ENCODE results near the gene ENKUR.

DNA sequence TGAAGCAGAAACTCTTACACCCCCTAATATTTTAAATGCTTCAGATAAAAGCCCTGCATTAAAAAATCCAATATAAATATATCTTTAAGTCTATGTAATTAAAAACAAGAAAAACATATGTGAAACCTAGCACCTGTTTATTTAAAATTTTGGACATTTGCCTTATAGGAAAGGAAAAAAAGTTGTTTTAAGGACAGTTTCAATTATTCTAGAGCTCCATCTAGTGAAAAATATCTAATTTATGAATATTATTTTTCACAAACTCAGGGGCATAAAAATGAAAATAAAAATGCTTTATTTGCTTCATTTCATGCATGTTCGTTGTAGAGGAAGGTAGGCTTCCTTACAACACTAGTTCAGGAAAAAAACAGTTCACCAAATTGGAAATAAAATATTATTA is 26.1 kb downstream of the ENKUR start:
- TF ChIP-seq, protein P1, sequence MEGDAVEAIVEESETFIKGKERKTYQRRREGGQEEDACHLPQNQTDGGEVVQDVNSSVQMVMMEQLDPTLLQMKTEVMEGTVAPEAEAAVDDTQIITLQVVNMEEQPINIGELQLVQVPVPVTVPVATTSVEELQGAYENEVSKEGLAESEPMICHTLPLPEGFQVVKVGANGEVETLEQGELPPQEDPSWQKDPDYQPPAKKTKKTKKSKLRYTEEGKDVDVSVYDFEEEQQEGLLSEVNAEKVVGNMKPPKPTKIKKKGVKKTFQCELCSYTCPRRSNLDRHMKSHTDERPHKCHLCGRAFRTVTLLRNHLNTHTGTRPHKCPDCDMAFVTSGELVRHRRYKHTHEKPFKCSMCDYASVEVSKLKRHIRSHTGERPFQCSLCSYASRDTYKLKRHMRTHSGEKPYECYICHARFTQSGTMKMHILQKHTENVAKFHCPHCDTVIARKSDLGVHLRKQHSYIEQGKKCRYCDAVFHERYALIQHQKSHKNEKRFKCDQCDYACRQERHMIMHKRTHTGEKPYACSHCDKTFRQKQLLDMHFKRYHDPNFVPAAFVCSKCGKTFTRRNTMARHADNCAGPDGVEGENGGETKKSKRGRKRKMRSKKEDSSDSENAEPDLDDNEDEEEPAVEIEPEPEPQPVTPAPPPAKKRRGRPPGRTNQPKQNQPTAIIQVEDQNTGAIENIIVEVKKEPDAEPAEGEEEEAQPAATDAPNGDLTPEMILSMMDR (IDR thresholded peaks at IDR 0.05), result peak; percentile 8 to 38 (median 17)
- TF ChIP-seq POLR2A (IDR thresholded peaks at IDR 0.05), result no peak
- no peak for TF ChIP-seq EP300 (IDR thresholded peaks at IDR 0.05)

All from tibial nerve (tissue), 4 donors.